ENCODE results near the gene ELOVL2.

ELOVL2 gene

GRCh38 chr6:11017090-11017489 is 27.0 kb downstream of the ELOVL2 start:
- H3K27me3 Mint-ChIP-seq (ENCODE audit: low read depth), result no peaks in the 10 kb centered on the region
- TF ChIP-seq CTCF (IDR thresholded peaks at IDR 0.05; ENCODE audit: unreplicated experiment in 3 of 3), result no peak
- no peaks in the 10 kb centered on the region for H3K9me3 Mint-ChIP-seq
- H3K27ac Mint-ChIP-seq, result no peak overlapping the region
- H3K4me3 Mint-ChIP-seq, result no peak overlapping the region
- H3K36me3 Mint-ChIP-seq (ENCODE audit: low read depth), result no peaks in the 10 kb centered on the region
- H3K4me1 Mint-ChIP-seq, result peaks cover 16% of the 10 kb centered on the region

GRCh38 chr6:11016452-11016851 is 27.7 kb downstream of the ELOVL2 start:
- Mint-ChIP-seq H3K9me3 (no peaks in the 10 kb centered on the region), H3K4me1 (peaks cover 16% of the 10 kb centered on the region)
- TF ChIP-seq CTCF (IDR thresholded peaks at IDR 0.05; ENCODE audit: unreplicated experiment in 3 of 3), result no peak

GRCh38 chr6:11015102-11015501 is 29.0 kb downstream of the ELOVL2 start:
- no peak for TF ChIP-seq CTCF (IDR thresholded peaks at IDR 0.05; ENCODE audit: unreplicated experiment in 3 of 3)
- H3K27ac Mint-ChIP-seq, result no peak overlapping the region
- H3K27me3 Mint-ChIP-seq (ENCODE audit: low read depth), result no peaks in the 10 kb centered on the region
- H3K4me1 Mint-ChIP-seq, result peaks cover 10% of the 10 kb centered on the region
- no peaks in the 10 kb centered on the region for H3K36me3 Mint-ChIP-seq (ENCODE audit: low read depth)
- H3K9me3 Mint-ChIP-seq, result no peaks in the 10 kb centered on the region
- H3K4me3 Mint-ChIP-seq, result no peak overlapping the region

More at GRCh38 chr6:11016452-11016851, 27.7 kb downstream of the ELOVL2 start:
- no peaks in the 10 kb centered on the region for H3K27me3 Mint-ChIP-seq (ENCODE audit: low read depth)
- no peaks in the 10 kb centered on the region for H3K36me3 Mint-ChIP-seq (ENCODE audit: low read depth)
- no peak overlapping the region for H3K27ac Mint-ChIP-seq
- H3K4me3 Mint-ChIP-seq, result no peak overlapping the region

DNA sequence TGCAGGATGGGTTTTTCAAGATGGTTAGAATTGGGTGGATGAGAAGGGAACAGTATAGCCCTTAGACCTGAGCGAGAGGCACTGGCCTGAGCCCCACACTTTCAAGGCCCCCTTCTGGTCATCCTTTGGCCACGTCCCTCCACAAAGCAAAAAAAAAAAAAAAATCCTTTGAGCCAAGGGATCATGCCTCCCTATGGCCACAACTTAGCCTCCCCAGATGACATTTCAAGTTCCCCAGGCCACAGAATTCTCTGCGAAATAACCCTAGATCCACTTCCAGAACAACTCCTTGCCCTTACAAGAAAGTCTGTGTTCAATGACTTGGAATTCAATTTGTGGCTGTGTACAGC is 30.4 kb downstream of the ELOVL2 start:
- Mint-ChIP-seq H3K36me3 (ENCODE audit: low read depth) (peaks cover 4% of the 10 kb centered on the region), H3K4me1 (peaks cover 21% of the 10 kb centered on the region), H3K4me3 (no peak overlapping the region), H3K27me3 (ENCODE audit: low read depth) (no peaks in the 10 kb centered on the region), H3K27ac (no peak overlapping the region), H3K9me3 (no peaks in the 10 kb centered on the region)
- TF ChIP-seq CTCF (IDR thresholded peaks at IDR 0.05; ENCODE audit: unreplicated experiment in 3 of 3), result no peak

DNA sequence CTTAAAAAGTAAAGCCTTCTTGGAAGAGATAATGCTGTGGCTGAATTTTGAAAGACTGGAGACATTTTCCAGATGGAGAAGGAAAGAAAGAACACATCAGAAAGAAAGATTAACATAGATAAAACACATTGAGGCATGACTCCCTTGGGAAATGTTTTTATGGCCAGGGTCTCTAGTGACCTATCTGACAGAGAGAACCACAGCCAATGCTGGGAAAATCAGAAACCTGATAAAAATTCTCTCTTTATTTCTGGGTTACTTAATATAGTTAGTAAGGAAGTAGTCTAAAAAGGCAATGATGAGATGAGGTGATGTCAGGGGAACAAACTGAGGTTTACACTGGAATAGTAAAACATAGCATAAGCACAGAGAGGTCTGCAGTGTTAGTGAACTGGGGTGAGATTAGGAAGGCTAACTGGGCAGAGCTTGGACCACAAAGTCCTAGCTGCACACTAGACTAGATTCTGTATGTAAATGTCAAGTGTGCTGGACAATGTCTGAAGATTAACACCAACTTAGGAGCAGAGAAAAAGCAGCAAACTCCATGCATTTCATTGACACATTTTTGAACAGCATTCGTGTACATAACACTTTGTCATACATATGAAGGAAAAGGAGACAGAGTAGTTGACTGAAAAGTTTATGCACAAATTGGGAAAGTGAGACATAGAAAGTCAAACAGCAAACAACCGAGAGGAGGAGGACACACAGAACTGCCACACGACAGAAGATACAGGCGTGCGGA is 31.0 kb downstream of the ELOVL2 start:
- H3K36me3 Mint-ChIP-seq (ENCODE audit: low read depth), result peaks cover 4% of the 10 kb centered on the region
- peaks cover 24% of the 10 kb centered on the region for H3K4me1 Mint-ChIP-seq
- H3K4me3 Mint-ChIP-seq, result no peak overlapping the region
- peak overlapping the region in 2 of 3 experiments; percentile 4 to 6 for H3K27ac Mint-ChIP-seq
- H3K9me3 Mint-ChIP-seq, result no peaks in the 10 kb centered on the region
- no peak for TF ChIP-seq CTCF (IDR thresholded peaks at IDR 0.05; ENCODE audit: unreplicated experiment in 3 of 3)
- no peaks in the 10 kb centered on the region for H3K27me3 Mint-ChIP-seq (ENCODE audit: low read depth)

GRCh38 chr6:11012295-11012754 is 31.8 kb downstream of the ELOVL2 start:
- TF ChIP-seq CTCF (IDR thresholded peaks at IDR 0.05; ENCODE audit: unreplicated experiment in 3 of 3), result no peak
- H3K27me3 Mint-ChIP-seq (ENCODE audit: low read depth), result no peaks in the 10 kb centered on the region
- no peak overlapping the region for H3K4me3 Mint-ChIP-seq
- peaks cover 24% of the 10 kb centered on the region for H3K4me1 Mint-ChIP-seq
- no peak overlapping the region for H3K27ac Mint-ChIP-seq
- H3K9me3 Mint-ChIP-seq, result no peaks in the 10 kb centered on the region
- peaks cover 4% of the 10 kb centered on the region for H3K36me3 Mint-ChIP-seq (ENCODE audit: low read depth)
